HL-60 (cell line): ENCODE measurements around the gene DCAF8L2.

Source experiments
- CTCF ChIP-seq: IDR thresholded peaks from one replicate; pipeline ENCODE4 v1.5.1; 2011; ENCODE audit warnings: low read length, control low read depth, inconsistent platforms; ENCODE audit not compliant: insufficient read depth
- GABPA ChIP-seq: IDR thresholded peaks from 2 replicates; pipeline ENCODE4 v1.6.1; 2012; ENCODE audit warnings: low read depth
- POLR2AphosphoS5 ChIP-seq: IDR thresholded peaks from 2 replicates; pipeline ENCODE4 v1.6.1; 2012; ENCODE audit warnings: low read depth

DNA sequence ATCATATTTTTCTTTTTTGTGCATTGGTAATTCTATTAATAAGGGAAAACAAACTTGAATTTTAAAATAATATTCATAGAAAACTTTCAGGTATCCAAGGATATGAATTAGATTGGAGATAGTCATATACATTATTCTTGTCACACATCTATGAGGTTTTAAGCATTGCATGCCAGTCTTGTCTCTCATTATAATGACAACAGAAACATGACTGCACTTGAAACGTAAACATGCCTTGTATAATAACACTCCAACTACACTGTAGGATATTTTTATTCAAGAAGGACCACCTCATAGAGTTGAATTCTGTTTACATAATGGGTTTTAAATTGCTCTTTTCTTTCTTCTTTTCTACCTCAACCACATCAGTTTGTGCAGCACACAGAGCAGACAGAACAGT, 104.5 kb downstream of the DCAF8L2 start:
- TF ChIP-seq CTCF (no peak), GABPA (no peak), POLR2AphosphoS5 (no peak)
